Neural cell (in vitro differentiated cells): Measurements from ENCODE around the gene C16orf86.

Source experiments
- CTCF ChIP-seq: fragments of 450-650 bp; IDR thresholded peaks from 2 replicates; pipeline ENCODE4 v1.5.1; 2014; ENCODE audit warnings: antibody characterized with exemption, mild to moderate bottlenecking, moderate library complexity; ENCODE audit not compliant: poor library complexity, severe bottlenecking
- EP300 ChIP-seq: fragments of 450-650 bp; conservative IDR thresholded peaks from 2 replicates; pipeline ENCODE4 v1.6.1; 2014; ENCODE audit warnings: antibody characterized with exemption, mild to moderate bottlenecking, moderate library complexity; ENCODE audit not compliant: poor library complexity, severe bottlenecking
- EZH2 ChIP-seq: fragments of 200-600, 300-800 bp; shearing (Covaris generic), sonication (generic); IDR thresholded peaks from 2 replicates; pipeline ENCODE4 v1.6.1; 2014; ENCODE audit warnings: antibody characterized with exemption, low read length, borderline replicate concordance, mild to moderate bottlenecking; ENCODE audit not compliant: insufficient read depth, poor library complexity, severe bottlenecking
- RAD21 ChIP-seq: fragments of 450-650 bp; conservative IDR thresholded peaks from 2 replicates; pipeline ENCODE4 v1.6.1; 2014; ENCODE audit warnings: antibody characterized with exemption, mild to moderate bottlenecking, moderate library complexity

- no peak for TF ChIP-seq RAD21
- no peak for TF ChIP-seq EZH2
- no peak for TF ChIP-seq EP300
- TF ChIP-seq CTCF: no peak
Observed at GRCh38 chr16:67703626-67704025, 37.0 kb downstream of the C16orf86 start.
